DOHH2 (cell line): ENCODE measurements around the gene FASN.

Experiments used
- EZH2phosphoT487 ChIP-seq: fragments of 200-600 bp; sonication (generic); IDR thresholded peaks from 2 replicates; pipeline ENCODE4 v1.6.1; 2017; ENCODE audit warnings: borderline replicate concordance, mild to moderate bottlenecking, antibody characterized with exemption, low read length, moderate library complexity, mixed read lengths
- TF ChIP-seq, protein P1 (sequence below): fragments of 200-600 bp; sonication (generic); IDR thresholded peaks from one replicate; pipeline ENCODE4 v1.5.1; 2014; ENCODE audit warnings: antibody characterized with exemption, mild to moderate bottlenecking, low read depth, low read length; ENCODE audit not compliant: poor library complexity, severe bottlenecking

DNA sequence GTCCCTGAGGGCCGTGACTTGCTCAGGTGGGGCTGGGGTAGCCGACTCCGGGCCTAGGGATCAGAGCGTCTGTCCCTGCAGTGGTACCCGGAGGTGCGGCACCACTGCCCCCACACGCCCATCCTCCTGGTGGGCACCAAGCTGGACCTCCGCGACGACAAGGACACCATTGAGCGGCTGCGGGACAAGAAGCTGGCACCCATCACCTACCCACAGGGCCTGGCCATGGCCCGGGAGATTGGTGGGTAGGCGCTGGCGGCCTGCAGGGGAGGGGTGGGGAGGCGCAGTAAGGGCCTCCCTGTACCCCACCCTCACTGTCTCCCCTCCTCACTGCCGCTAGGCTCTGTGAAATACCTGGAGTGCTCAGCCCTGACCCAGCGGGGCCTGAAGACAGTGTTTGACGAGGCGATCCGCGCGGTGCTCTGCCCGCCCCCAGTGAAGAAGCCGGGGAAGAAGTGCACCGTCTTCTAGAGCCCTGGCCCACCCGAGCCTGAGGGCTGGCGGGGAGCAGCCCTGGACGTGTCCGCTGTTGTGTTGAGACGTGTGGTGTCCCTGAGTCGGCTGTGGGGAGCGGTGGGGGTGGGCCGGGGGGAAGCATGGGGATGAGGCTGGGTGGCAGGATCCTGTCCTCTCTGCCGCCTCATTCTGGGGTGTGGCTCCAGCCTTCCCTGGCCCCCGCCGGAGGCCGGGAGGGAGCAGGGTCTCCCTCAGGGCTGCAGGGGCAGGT, 64.5 kb downstream of the FASN start:
- TF ChIP-seq, protein P1, sequence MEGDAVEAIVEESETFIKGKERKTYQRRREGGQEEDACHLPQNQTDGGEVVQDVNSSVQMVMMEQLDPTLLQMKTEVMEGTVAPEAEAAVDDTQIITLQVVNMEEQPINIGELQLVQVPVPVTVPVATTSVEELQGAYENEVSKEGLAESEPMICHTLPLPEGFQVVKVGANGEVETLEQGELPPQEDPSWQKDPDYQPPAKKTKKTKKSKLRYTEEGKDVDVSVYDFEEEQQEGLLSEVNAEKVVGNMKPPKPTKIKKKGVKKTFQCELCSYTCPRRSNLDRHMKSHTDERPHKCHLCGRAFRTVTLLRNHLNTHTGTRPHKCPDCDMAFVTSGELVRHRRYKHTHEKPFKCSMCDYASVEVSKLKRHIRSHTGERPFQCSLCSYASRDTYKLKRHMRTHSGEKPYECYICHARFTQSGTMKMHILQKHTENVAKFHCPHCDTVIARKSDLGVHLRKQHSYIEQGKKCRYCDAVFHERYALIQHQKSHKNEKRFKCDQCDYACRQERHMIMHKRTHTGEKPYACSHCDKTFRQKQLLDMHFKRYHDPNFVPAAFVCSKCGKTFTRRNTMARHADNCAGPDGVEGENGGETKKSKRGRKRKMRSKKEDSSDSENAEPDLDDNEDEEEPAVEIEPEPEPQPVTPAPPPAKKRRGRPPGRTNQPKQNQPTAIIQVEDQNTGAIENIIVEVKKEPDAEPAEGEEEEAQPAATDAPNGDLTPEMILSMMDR, result no peak
- no peak for TF ChIP-seq EZH2phosphoT487
